HEK293 (cell line): Measurements from ENCODE around the gene FAM89A.

Experiments used
- GFI1B ChIP-seq: fragments of 450-650 bp; formaldehyde crosslinking; IDR thresholded peaks from 2 replicates; pipeline ENCODE4 v1.5.1; 2016; ENCODE audit warnings: missing biosample characterization, missing genetic modification characterization
- GLI2 ChIP-seq: fragments of 450-650 bp; formaldehyde crosslinking; IDR thresholded peaks from 2 replicates; pipeline ENCODE4; 2017; ENCODE audit warnings: missing biosample characterization, missing genetic modification characterization, low read depth, borderline replicate concordance
- GLIS1 ChIP-seq: fragments of 450-650 bp; formaldehyde crosslinking; IDR thresholded peaks from 2 replicates; pipeline ENCODE4 v1.5.1; 2016; ENCODE audit warnings: missing biosample characterization, missing genetic modification characterization
- HOXA7 ChIP-seq: sonication (generic); formaldehyde crosslinking; IDR thresholded peaks from 2 replicates; pipeline ENCODE4 v1.8.1; 2022; ENCODE audit warnings: missing genetic modification reagents, borderline replicate concordance
- HOXC10 ChIP-seq: sonication (generic); formaldehyde crosslinking; IDR thresholded peaks from 2 replicates; pipeline ENCODE4 v1.8.1; 2023; ENCODE audit warnings: mild to moderate bottlenecking, missing genetic modification reagents
- PBX3 ChIP-seq: sonication (generic); formaldehyde crosslinking; IDR thresholded peaks from 2 replicates; pipeline ENCODE4 v1.8.1; 2022; ENCODE audit warnings: mild to moderate bottlenecking, moderate library complexity, missing genetic modification reagents
- ZBTB17 ChIP-seq: fragments of 450-650 bp; formaldehyde crosslinking; IDR thresholded peaks from 2 replicates; pipeline ENCODE4 v1.5.1; 2016; ENCODE audit warnings: missing biosample characterization, missing genetic modification characterization
- ZBTB20 ChIP-seq: fragments of 450-650 bp; formaldehyde crosslinking; IDR thresholded peaks from 2 replicates; pipeline ENCODE4 v1.5.1; 2016; ENCODE audit warnings: missing biosample characterization, missing genetic modification characterization
- ZBTB8A ChIP-seq: fragments of 450-650 bp; formaldehyde crosslinking; IDR thresholded peaks from 2 replicates; pipeline ENCODE4 v1.5.1; 2016; ENCODE audit warnings: missing biosample characterization, missing genetic modification characterization
- ZEB2 ChIP-seq: fragments of 450-650 bp; formaldehyde crosslinking; IDR thresholded peaks from 2 replicates; pipeline ENCODE4 v1.5.1; 2016; ENCODE audit warnings: missing biosample characterization, missing genetic modification characterization
- ZFHX2 ChIP-seq: fragments of 450-650 bp; formaldehyde crosslinking; conservative IDR thresholded peaks from 2 replicates; pipeline ENCODE4 v1.5.1; 2016; ENCODE audit warnings: missing biosample characterization, missing genetic modification characterization
- ZNF132 ChIP-seq: fragments of 450-650 bp; formaldehyde crosslinking; IDR thresholded peaks from 2 replicates; pipeline ENCODE4 v1.5.1; 2017; ENCODE audit warnings: missing biosample characterization, missing genetic modification characterization, borderline replicate concordance
- ZNF169 ChIP-seq: fragments of 450-650 bp; formaldehyde crosslinking; IDR thresholded peaks from 2 replicates; pipeline ENCODE4 v1.5.1; 2016; ENCODE audit warnings: missing biosample characterization, missing genetic modification characterization
- ZNF18 ChIP-seq: fragments of 450-650 bp; formaldehyde crosslinking; IDR thresholded peaks from 2 replicates; pipeline ENCODE4 v1.5.1; 2016; ENCODE audit warnings: missing biosample characterization, missing genetic modification characterization
- ZNF223 ChIP-seq: fragments of 450-650 bp; formaldehyde crosslinking; IDR thresholded peaks from 2 replicates; pipeline ENCODE4 v1.5.1; 2016; ENCODE audit warnings: missing biosample characterization, missing genetic modification characterization
- ZNF239 ChIP-seq: fragments of 450-650 bp; formaldehyde crosslinking; IDR thresholded peaks from 2 replicates; pipeline ENCODE4 v1.5.1; 2016; ENCODE audit warnings: missing biosample characterization, missing genetic modification characterization
- ZNF26 ChIP-seq: fragments of 450-650 bp; formaldehyde crosslinking; IDR thresholded peaks from 2 replicates; pipeline ENCODE4 v1.5.1; 2016; ENCODE audit warnings: missing biosample characterization, missing genetic modification characterization
- ZNF302 ChIP-seq: fragments of 450-650 bp; formaldehyde crosslinking; IDR thresholded peaks from 2 replicates; pipeline ENCODE4 v1.5.1; 2016; ENCODE audit warnings: missing biosample characterization, missing genetic modification characterization, low read depth
- ZNF311 ChIP-seq: fragments of 450-650 bp; formaldehyde crosslinking; IDR thresholded peaks from 2 replicates; pipeline ENCODE4 v1.5.1; 2017; ENCODE audit warnings: missing biosample characterization, missing genetic modification characterization, borderline replicate concordance
- ZNF324 ChIP-seq: fragments of 450-650 bp; formaldehyde crosslinking; IDR thresholded peaks from 2 replicates; pipeline ENCODE4 v1.5.1; 2016; ENCODE audit warnings: missing biosample characterization, missing genetic modification characterization
- ZNF341 ChIP-seq: fragments of 450-650 bp; formaldehyde crosslinking; IDR thresholded peaks from 2 replicates; pipeline ENCODE4; 2016; ENCODE audit warnings: low read depth, missing biosample characterization, missing genetic modification characterization
- ZNF488 ChIP-seq: fragments of 450-650 bp; formaldehyde crosslinking; IDR thresholded peaks from 2 replicates; pipeline ENCODE4 v1.5.1; 2016; ENCODE audit warnings: missing biosample characterization, missing genetic modification characterization
- ZNF501 ChIP-seq: fragments of 450-650 bp; formaldehyde crosslinking; IDR thresholded peaks from 2 replicates; pipeline ENCODE4 v1.5.1; 2016; ENCODE audit warnings: missing biosample characterization, missing genetic modification characterization
- ZNF513 ChIP-seq: fragments of 450-650 bp; IDR thresholded peaks from 2 replicates; pipeline ENCODE4 v1.5.1; 2018; ENCODE audit warnings: missing biosample characterization, missing genetic modification characterization
- ZNF629 ChIP-seq: fragments of 450-650 bp; formaldehyde crosslinking; IDR thresholded peaks from 2 replicates; pipeline ENCODE4 v1.5.1; 2017; ENCODE audit warnings: missing biosample characterization, missing genetic modification characterization
- ZNF664 ChIP-seq: fragments of 450-650 bp; formaldehyde crosslinking; IDR thresholded peaks from 2 replicates; pipeline ENCODE4 v1.5.1; 2016; ENCODE audit warnings: missing biosample characterization, missing genetic modification characterization
- ZNF791 ChIP-seq: fragments of 450-650 bp; formaldehyde crosslinking; IDR thresholded peaks from 2 replicates; pipeline ENCODE4 v1.5.1; 2016; ENCODE audit warnings: missing biosample characterization, missing genetic modification characterization
- ZXDB ChIP-seq: fragments of 450-650 bp; formaldehyde crosslinking; IDR thresholded peaks from 2 replicates; pipeline ENCODE4 v1.5.1; 2016; ENCODE audit warnings: missing biosample characterization, missing genetic modification characterization
- TF ChIP-seq, protein P1 (sequence below): fragments of 450-650 bp; formaldehyde crosslinking; IDR thresholded peaks from 2 replicates; pipeline ENCODE4 v1.5.1; 2016; ENCODE audit warnings: missing biosample characterization, missing genetic modification characterization

FAM89A gene

DNA sequence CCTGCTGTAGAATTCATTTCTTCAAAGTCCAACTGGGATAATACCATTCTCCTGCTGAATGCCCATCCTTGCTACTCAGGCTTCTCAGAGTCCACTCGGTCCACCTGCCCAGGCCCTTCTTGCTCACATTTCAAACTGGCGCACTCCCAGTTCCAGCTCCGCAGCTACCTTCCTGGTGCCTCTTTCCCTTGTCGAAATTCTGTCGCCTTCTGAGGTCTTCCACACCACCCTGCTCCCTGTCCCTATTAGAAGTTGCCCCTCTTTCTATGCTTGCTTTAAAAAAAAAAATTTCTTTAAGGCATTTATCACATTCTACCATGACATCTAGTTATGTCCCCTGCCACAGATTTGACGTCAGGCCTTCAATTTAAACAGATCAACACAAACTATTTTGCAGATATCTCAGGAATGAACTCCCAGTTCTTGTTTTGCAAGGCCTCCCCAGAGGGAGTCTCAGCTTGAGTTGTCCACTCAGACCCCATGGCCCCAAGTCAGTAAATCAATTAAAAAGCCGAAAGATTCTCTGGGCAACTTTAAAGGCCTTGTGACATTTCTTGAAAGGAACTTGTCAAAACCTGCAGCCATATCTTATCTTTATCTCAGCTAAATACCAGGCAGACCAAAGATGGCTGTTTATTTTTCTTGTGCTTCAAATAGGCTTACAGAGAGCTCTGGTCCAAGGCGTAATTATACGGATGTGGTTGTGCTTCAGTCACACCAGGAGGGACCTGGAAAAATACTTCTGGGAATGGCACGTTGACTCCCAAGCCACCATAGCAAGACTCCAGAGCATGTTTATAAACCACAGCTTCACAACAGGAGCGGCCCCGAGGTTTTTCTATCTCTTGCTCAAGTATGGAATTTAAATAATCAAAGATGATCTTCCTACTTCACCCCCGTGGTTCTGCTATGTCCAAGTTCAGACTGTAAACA lies 2.2 kb downstream of the FAM89A start (continued):
- TF ChIP-seq ZBTB8A (tag by site-specific recombination) (peak; percentile 84), GFI1B (tag by site-specific recombination) (peak; percentile 61; the same call in 1 of the 2 replicates), ZFHX2 (tag by site-specific recombination) (no peak), ZNF513 (no peak), ZNF169 (tag by site-specific recombination) (no peak), ZNF239 (tag by site-specific recombination) (no peak), ZNF311 (no peak), ZNF132 (tag by site-specific recombination) (no peak), ZBTB20 (tag by site-specific recombination) (no peak), ZNF18 (tag by site-specific recombination) (peak; percentile 95), ZNF302 (tag by site-specific recombination) (no peak), ZNF223 (tag by site-specific recombination) (no peak), ZNF791 (tag by site-specific recombination) (no peak), ZNF501 (tag by site-specific recombination) (no peak), HOXC10 (CRISPR knock-in tag) (no peak), ZNF26 (tag by site-specific recombination) (no peak), GLIS1 (tag by site-specific recombination) (peak; percentile 83), ZXDB (tag by site-specific recombination) (peak; percentile 95), ZEB2 (peak; percentile 87), ZNF629 (tag by site-specific recombination) (peak; percentile 91), ZNF324 (tag by site-specific recombination) (no peak), PBX3 (CRISPR knock-in tag) (no peak), HOXA7 (no peak), ZBTB17 (peak; percentile 27; the same call in 1 of the 2 replicates), GLI2 (peak; percentile 93), ZNF488 (tag by site-specific recombination) (no peak), ZNF664 (tag by site-specific recombination) (peak; percentile 83), ZNF341 (tag by site-specific recombination) (peak; percentile 84)
- TF ChIP-seq, protein P1, sequence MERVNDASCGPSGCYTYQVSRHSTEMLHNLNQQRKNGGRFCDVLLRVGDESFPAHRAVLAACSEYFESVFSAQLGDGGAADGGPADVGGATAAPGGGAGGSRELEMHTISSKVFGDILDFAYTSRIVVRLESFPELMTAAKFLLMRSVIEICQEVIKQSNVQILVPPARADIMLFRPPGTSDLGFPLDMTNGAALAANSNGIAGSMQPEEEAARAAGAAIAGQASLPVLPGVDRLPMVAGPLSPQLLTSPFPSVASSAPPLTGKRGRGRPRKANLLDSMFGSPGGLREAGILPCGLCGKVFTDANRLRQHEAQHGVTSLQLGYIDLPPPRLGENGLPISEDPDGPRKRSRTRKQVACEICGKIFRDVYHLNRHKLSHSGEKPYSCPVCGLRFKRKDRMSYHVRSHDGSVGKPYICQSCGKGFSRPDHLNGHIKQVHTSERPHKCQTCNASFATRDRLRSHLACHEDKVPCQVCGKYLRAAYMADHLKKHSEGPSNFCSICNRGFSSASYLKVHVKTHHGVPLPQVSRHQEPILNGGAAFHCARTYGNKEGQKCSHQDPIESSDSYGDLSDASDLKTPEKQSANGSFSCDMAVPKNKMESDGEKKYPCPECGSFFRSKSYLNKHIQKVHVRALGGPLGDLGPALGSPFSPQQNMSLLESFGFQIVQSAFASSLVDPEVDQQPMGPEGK (tag by site-specific recombination) = no peak
